OCI-M2 (cell line): Measurements from ENCODE around the gene SND1.
"Not testable (repeated sequence)": the region's sequence is repeated elsewhere in the genome, so short reads cannot be mapped to it uniquely, and the experiment has no call there.

Experiments
- DNase-seq: peaks from one replicate; lab custom pipeline; 2025; ENCODE audit not compliant: unreplicated experiment; lab: John Stamatoyannopoulos, UW

SND1 gene

GRCh38 chr7:127901895-127902703 is 250.1 kb downstream of the SND1 start:
- DNase-seq = no peak

- not testable (repeated sequence) for DNase-seq
Measured at GRCh38 chr7:127902753-127903152, 250.8 kb downstream of the SND1 start.

- no peak for DNase-seq
Measured at GRCh38 chr7:127903892-127904669, 252.1 kb downstream of the SND1 start.

GRCh38 chr7:127904670-127904985 is 252.6 kb downstream of the SND1 start:
- no peak for DNase-seq

GRCh38 chr7:127905021-127905420 is 253.0 kb downstream of the SND1 start:
- DNase-seq = no peak

- no peak for DNase-seq
Measured at GRCh38 chr7:127905491-127906330, 253.7 kb downstream of the SND1 start.

GRCh38 chr7:127907110-127908040 is 255.4 kb downstream of the SND1 start:
- no peak for DNase-seq

GRCh38 chr7:127908430-127909258 is 256.6 kb downstream of the SND1 start:
- no peak for DNase-seq

- DNase-seq = no peak
Measured at GRCh38 chr7:127909424-127910152, 257.6 kb downstream of the SND1 start.

- no peak for DNase-seq
Measured at GRCh38 chr7:127910670-127911069, 258.7 kb downstream of the SND1 start.

GRCh38 chr7:127911968-127912511 is 260.0 kb downstream of the SND1 start:
- no peak for DNase-seq

- DNase-seq = no peak
Measured at GRCh38 chr7:127912901-127913300, 260.9 kb downstream of the SND1 start.

- DNase-seq = no peak
Measured at GRCh38 chr7:127913686-127914085, 261.7 kb downstream of the SND1 start.

- DNase-seq = no peak
Measured at GRCh38 chr7:127914693-127915092, 262.7 kb downstream of the SND1 start.

GRCh38 chr7:127916735-127917134 is 264.7 kb downstream of the SND1 start:
- no peak for DNase-seq

- DNase-seq = no peak
Measured at GRCh38 chr7:127918130-127918529, 266.1 kb downstream of the SND1 start.

- DNase-seq = no peak
Measured at GRCh38 chr7:127920787-127921438, 268.9 kb downstream of the SND1 start.

GRCh38 chr7:127922656-127923055 is 270.7 kb downstream of the SND1 start:
- DNase-seq = no peak
